NK-92 (cell line): ENCODE measurements around the gene CTU1.
A peak's percentile ranks its signal among the peaks of the same experiment; 100 is the strongest.
"Not testable (repeated sequence)": the region's sequence is repeated elsewhere in the genome, so short reads cannot be mapped to it uniquely, and the experiment has no call there.

Source experiments
- DNase-seq: peaks from one replicate; lab custom pipeline; 2025; ENCODE audit not compliant: unreplicated experiment; lab: John Stamatoyannopoulos, UW

Gene CTU1

GRCh38 chr19:51108066-51108804, at the start of gene CTU1:
Gene CTU1 (minus strand): TSS chr19:51108409. CDS start chr19:51104569, 3,840 bp downstream.
- DNase-seq, result peak; percentile 88

- DNase-seq, result no peak
These were observed 49.1 kb upstream of the CTU1 start for GRCh38 chr19:51157265-51157664.

- DNase-seq, result no peak
These were observed 48.5 kb upstream of the CTU1 start for GRCh38 chr19:51156710-51157109.

- DNase-seq, result no peak
These were observed 42.4 kb upstream of the CTU1 start for GRCh38 chr19:51150627-51151026.

- DNase-seq, result no peak
These were observed 40.4 kb upstream of the CTU1 start for GRCh38 chr19:51148580-51148979.

GRCh38 chr19:51147663-51148062, 39.5 kb upstream of the CTU1 start:
- no peak for DNase-seq

GRCh38 chr19:51146751-51147150, 38.5 kb upstream of the CTU1 start:
- DNase-seq, result no peak

GRCh38 chr19:51145916-51146493, 37.8 kb upstream of the CTU1 start:
- no peak for DNase-seq

- no peak for DNase-seq
These were observed 36.4 kb upstream of the CTU1 start for GRCh38 chr19:51144482-51145045.

- no peak for DNase-seq
These were observed 35.3 kb upstream of the CTU1 start for GRCh38 chr19:51143486-51143885.

- DNase-seq, result not testable (repeated sequence)
These were observed 34.7 kb upstream of the CTU1 start for GRCh38 chr19:51142809-51143475.

- no peak for DNase-seq
These were observed 33.9 kb upstream of the CTU1 start, which contains the start of gene SIGLEC7 for GRCh38 chr19:51142119-51142518. Gene SIGLEC7 (plus strand): TSS chr19:51142301. CDS start chr19:51142370, 69 bp downstream.

GRCh38 chr19:51141181-51141580, 33.0 kb upstream of the CTU1 start:
- DNase-seq, result no peak

GRCh38 chr19:51140441-51140840, 32.2 kb upstream of the CTU1 start:
- DNase-seq, result no peak

- DNase-seq, result no peak
These were observed 31.2 kb upstream of the CTU1 start for GRCh38 chr19:51139299-51140014.

GRCh38 chr19:51138549-51138979, 30.4 kb upstream of the CTU1 start:
- DNase-seq, result no peak

GRCh38 chr19:51137792-51138425, 29.7 kb upstream of the CTU1 start:
- DNase-seq, result no peak

- DNase-seq, result no peak
These were observed 28.8 kb upstream of the CTU1 start for GRCh38 chr19:51136851-51137551.

GRCh38 chr19:51135986-51136762, 28.0 kb upstream of the CTU1 start:
- no peak for DNase-seq
